Stimulated activated effector memory CD8-positive, alpha-beta T cell treated with anti-CD3 and anti-CD28 coated beads, Interleukin-12 subunit alpha, Interleukin-12 subunit beta, amount 100 ng/mL, for 72 hours (primary cell): ENCODE measurements around the gene GPR137B.

ENCODE experiments used
- ATAC-seq: fragments of 150-1000 bp; cut with Tn5 transposase; 2 replicates; pipeline ENCODE4 v1.10.0; 2021
- DNase-seq, 2 donors: peaks; one replicate each; pipeline ENCODE4 v3.0.0; 2021 to 2022; ENCODE audit warnings: low spot score in 2 of 2
- H3K27ac Mint-ChIP-seq: one replicate; pipeline ENCODE4 v1.8.0; 2022; ENCODE audit warnings: mild to moderate bottlenecking, mixed read lengths
- H3K36me3 Mint-ChIP-seq: one replicate; pipeline ENCODE4 v1.8.0; 2022; ENCODE audit warnings: mild to moderate bottlenecking, mixed read lengths
- H3K4me1 Mint-ChIP-seq: one replicate; pipeline ENCODE4 v1.8.0; 2022; ENCODE audit warnings: mixed read lengths
- H3K4me3 Mint-ChIP-seq: one replicate; pipeline ENCODE4 v1.8.0; 2022; ENCODE audit warnings: mild to moderate bottlenecking, mixed read lengths
- H3K9me3 Mint-ChIP-seq: one replicate; pipeline ENCODE4 v1.8.0; 2022; ENCODE audit warnings: mixed read lengths

The GPR137B gene

DNA sequence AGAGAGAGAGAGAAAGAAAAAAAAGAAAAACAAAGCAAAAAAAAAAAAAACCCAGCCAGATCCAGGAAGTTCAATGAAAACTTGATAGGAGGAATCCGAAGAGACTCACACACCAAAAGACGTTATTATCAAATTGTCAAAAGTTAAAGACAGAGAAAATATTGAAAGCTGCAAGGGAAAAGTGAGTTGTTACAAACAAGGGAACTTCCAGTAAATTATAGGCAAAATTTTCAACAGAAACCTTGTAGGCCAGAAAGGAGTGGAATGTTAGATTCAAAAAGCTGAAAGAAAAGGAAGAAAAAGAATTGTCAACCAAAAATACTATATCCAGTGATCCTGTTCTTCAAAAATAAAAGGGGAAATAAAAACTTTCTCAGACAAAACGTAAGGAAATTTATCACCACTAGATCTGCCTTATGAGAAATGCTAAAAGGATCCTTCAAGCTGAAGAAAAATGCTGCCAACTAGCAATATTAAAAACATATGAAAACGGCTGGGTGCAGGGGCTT lies 115.8 kb downstream of the GPR137B start:
- H3K36me3 Mint-ChIP-seq, result peaks cover 34% of the 10 kb centered on the region
- peaks cover 26% of the 10 kb centered on the region for H3K4me1 Mint-ChIP-seq
- H3K27ac Mint-ChIP-seq, result no peak overlapping the region
- no peak for DNase-seq
- no peak overlapping the region for H3K4me3 Mint-ChIP-seq
- peaks cover 22% of the 10 kb centered on the region for H3K9me3 Mint-ChIP-seq
- no peak for ATAC-seq
